NCI-H187 (cell line): ENCODE data around the gene TRAF2.

Source experiments
- DNase-seq, 2 experiments: peaks; one replicate each; lab custom pipeline; 2025; lab: John Stamatoyannopoulos, UW

The TRAF2 gene

DNA sequence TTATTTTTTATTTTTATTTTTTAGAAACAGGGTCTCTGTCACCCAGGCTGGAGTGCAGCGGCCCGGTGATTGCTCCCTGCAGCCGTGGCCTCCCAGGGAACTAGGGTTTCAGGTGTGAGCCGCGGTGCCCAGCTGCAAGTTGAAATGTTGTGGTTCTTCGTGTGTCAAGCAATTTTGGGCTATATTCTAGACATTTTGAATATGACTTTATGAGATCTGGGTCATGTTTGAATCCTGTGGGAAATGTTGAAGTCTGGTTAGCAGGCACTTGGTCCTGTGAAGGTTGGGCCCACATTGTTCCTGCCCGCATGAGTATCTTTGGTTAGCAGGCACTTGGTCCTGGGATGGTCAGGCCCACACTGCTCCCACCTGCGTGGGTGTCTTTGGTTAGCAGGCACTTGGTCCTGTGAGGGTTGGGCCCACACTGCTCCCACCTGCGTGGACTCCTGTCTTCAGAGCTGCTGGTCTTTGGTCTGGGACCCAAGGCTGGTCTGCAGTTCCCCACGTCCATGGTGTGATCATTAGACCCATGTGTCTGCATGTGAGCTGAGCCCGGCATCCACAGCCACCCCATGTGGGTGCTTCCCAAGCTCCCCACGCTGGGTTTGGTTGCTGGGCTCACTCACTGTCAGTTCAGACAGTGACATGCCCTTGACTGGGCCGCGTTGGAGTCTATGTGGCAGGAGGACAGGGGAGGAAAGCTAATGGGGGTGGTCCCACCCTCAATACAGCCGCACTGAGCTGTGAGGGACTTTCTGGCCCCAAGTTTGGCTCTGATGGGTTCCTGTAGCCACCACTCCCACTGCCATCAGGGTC lies 51.1 kb downstream of the TRAF2 start:
- no peak for DNase-seq

GRCh38 chr9:136939431-136939995 lies 53.2 kb downstream of the TRAF2 start:
- DNase-seq: no peak

- DNase-seq: no peak
Measured at GRCh38 chr9:136939996-136940525, 53.7 kb downstream of the TRAF2 start.

GRCh38 chr9:136940526-136941230 lies 54.4 kb downstream of the TRAF2 start:
- DNase-seq: no peak

GRCh38 chr9:136941231-136942111 lies 55.2 kb downstream of the TRAF2 start:
- DNase-seq: no peak

GRCh38 chr9:136942112-136942880 lies 56.0 kb downstream of the TRAF2 start:
- no peak for DNase-seq

GRCh38 chr9:136942881-136943230 lies 56.5 kb downstream of the TRAF2 start:
- DNase-seq: no peak

DNA sequence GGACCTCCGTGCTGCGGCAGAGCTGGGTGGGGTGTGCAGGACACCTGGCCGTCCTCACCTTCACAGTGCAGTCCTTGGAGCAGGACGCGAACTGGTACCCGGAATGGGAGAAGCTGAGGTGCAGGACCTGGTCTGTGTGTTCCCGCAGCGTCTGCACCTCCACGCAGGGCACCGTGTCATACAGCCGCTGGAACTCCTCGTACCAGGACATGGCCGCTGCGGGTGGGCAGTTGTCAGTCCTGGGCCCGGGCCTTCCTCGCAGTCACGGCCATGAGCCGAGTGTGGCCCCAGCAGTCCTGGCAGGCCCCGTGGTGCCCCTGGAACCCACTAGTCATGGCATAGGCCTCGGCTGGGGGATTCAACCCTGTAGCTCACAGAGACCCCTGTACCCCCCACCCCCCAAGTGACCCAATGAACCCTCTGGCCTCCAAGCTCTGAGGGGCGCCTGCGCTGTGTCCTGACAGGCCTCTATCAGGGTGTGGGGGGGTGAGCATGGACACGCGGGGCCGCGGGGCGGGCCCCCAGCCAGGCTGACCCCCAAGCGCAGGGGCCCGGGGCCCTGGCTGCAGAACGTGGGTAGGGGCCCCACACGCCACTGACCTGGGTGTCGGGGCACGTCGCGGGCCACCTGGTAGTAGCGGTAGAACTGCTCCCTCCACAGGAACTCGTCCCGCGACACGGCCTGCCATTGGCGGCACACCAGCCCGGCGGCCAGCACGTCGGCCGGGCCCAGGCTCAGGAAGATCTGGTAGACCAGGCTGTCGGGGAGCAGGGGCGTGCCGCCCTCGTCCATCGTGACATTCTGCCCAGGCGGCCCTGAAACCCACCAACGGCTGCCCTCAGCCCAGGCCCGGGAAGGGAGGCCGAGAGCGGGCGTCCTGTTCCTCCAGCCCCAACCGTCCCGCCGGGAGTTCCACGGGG lies 57.2 kb downstream of the TRAF2 start:
- no peak for DNase-seq

DNA sequence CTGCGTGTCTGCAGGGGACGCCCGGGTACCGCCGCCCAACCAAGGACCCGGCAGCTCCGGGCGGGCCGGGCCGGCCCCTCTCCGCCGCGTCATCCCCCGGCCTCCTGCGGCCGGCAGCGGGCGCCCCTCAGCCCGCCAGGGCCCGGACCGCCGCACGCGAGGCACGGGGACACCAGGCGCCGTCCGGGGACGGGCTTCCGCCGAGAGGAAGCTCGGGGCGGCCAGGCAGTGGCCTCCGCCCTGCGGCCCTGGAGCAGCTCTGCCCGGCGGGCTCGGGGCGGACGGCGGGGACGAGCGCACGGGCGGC lies 57.8 kb downstream of the TRAF2 start:
- DNase-seq: no peak

DNA sequence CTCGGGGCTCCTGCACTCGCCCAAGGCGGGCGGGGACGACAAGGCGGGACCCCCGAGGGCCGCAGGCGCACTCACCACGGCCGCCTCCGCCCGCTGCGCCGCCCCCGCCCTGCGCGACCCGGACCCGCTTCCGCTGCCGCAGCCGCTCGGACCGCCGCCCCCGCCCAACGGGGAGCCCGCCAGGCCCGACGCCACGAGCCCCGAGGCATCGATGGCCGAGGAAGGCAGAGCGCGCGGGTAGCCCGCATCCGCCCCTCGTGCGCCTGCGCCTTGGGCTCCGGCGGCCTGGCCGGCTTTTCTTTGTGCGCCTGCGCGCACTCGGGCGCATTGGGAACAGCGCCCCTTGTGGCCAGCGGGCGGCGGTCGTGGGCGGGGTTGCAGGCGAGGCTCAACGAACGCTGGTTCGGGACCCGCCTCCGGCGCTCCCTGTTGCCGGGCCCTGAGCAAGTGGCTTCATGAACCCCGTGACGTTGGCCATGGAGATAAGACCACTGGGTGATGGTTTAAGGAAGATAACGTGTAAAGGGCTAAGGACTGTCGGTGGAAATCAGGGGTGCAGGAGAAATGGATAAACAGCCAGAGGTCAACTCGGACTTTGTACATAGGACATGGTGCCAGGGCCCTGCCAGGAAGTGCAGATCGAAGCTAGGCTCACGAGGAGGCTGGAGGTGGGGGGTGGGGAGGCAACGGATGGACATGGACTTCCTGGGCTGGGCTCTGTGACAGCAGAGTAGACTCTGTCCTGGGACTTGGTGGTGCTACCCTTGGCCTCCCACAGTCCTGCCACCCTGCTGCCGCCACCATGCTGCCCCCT lies 58.4 kb downstream of the TRAF2 start, which contains the start of the genes C8G and FBXW5:
Gene C8G, plus strand, starts transcription at position 725 of the 814 bp plus-strand sequence. Its CDS starts 78 bp downstream, at position 803.
Gene FBXW5, minus strand, starts transcription at position 220 of the 814 bp plus-strand sequence. CDS start 655 bp downstream, outside the sequence.
- peak; percentile 68 to 79 for DNase-seq

DNA sequence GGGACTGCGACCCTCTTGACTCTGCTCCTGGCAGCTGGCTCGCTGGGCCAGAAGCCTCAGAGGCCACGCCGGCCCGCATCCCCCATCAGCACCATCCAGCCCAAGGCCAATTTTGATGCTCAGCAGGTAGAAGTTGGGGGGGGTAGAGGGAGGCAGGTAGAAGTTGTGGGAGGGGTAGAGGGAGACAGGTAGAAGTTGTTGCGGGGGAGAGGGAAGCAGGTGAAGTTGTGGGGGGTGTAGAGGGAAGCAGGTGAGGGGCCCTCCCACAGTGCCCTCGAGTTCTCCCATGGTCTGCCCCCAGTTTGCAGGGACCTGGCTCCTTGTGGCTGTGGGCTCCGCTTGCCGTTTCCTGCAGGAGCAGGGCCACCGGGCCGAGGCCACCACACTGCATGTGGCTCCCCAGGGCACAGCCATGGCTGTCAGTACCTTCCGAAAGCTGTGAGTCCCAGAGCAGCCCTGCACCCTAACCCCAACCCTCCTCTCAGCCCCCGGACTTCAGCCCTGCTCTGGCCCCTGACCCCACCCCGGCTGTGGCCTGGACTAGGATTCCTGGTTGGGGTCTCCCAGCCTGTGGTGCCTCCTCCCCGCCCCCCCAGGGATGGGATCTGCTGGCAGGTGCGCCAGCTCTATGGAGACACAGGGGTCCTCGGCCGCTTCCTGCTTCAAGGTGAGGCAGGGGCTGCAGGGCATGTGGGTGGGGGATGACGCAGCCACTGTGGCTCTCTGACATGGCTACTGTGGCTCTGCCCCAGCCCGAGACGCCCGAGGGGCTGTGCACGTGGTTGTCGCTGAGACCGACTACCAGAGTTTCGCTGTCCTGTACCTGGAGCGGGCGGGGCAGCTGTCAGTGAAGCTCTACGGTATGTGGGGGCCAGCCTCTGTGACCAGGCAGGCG lies 59.3 kb downstream of the TRAF2 start:
- DNase-seq: no peak

DNA sequence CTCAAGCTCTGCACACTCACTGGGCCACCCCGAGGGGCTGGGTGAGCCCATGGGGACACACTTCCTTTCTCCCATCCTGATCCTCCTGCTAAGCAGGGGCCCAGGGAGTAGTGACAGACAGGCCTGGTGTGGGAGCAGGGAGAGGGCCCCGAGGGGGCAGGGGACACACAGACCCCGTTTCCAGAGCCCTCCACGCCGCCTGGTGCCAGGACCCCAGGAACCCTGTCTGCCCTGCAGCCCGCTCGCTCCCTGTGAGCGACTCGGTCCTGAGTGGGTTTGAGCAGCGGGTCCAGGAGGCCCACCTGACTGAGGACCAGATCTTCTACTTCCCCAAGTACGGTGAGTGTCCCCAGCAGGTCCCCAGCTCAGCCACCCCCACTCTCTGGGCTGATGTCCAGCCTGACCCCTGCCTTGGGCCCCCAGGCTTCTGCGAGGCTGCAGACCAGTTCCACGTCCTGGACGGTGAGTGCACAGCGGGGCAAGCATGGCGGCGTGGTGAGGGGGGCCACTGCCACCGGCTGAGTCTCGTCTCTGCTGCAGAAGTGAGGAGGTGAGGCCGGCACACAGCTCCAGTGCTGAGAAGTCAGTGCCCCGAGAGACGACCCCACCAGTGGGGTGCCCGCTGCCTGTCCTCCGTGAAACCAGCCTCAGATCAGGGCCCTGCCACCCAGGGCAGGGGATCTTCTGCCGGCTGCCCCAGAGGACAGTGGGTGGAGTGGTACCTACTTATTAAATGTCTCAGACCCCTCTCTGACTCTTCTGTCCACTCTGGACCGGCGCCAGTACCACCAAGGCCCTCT lies 60.1 kb downstream of the TRAF2 start:
- no peak for DNase-seq

- DNase-seq: no peak
Measured at GRCh38 chr9:136947028-136947891, 60.9 kb downstream of the TRAF2 start.

DNA sequence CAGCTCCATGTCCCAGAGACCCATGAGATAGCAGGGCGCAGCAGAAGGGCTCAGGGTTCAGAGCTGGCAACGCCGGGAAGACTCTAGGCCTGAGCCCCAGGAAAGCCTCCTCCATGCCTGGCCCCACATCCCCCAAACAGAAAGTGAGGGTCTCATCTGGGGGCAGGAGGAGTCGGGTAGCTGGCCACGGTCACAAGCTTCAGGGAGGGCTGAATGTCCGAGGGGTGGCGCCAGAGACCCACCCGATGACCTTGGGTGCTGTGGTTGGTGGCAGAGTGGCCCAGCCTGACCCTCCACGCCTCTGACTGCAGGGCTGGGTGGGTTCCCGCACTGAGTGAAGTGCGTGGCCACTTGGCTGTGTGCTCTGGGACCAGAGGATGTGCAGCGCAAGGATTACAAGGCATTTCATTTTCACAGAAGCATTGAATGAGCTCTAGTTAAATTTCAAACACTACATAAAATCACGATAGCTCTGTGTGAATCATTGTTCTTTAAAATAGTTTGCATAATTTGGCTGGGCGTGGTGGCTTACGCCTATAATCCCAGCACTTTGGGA lies 61.7 kb downstream of the TRAF2 start:
- DNase-seq: no peak

DNA sequence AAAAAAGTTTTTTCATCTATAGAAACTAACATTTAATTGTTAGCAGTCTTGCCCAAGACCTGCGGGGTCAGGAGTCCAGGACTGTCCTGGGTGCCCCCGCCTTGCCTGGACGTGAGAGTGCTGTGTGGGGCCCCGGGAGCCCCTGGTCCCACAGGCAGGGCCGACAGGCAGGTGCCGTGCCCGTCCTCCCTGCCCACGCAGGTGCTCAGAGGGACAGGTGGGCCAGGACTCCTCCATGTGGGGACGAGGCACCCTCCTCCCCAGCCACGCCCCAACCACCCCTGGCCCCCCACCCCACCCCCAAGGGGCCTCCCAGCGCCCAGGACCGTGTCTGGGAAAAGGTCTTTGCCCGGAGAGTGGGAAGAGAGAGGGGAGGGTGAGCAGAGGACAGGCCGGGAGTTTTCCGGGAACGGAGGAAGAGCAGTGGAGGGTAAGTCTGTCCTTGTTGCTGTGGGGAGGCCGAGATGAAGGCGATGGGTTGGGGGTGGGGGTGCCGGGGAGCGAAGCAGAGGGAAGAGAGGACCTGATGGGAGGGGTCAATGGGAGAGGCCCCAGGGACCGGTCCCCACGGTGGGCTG lies 63.0 kb downstream of the TRAF2 start:
- DNase-seq: no peak
